Brain microvascular endothelial cell (primary cell): Measurements from ENCODE around the gene KCNJ8.
A peak's percentile ranks its signal among the peaks of the same experiment; 100 is the strongest.

Source experiments
- DNase-seq: peaks from one replicate; pipeline ENCODE4 v3.0.0-alpha.2; 2020
- H3K27ac ChIP-seq: fragments of 250-450 bp; sonication (Bioruptor Pico); 2 replicates; pipeline ENCODE4 v1.5.1; 2020; ENCODE audit warnings: mild to moderate bottlenecking, moderate library complexity
- H3K27me3 ChIP-seq: fragments of 250-450 bp; sonication (Bioruptor Pico); replicated peaks from 2 replicates; pipeline ENCODE4 v1.5.1; 2020; ENCODE audit warnings: mild to moderate bottlenecking
- H3K36me3 ChIP-seq: fragments of 250-450 bp; sonication (Bioruptor Pico); replicated peaks from 2 replicates; pipeline ENCODE4 v1.5.1; 2020; ENCODE audit warnings: mild to moderate bottlenecking
- H3K4me3 ChIP-seq: 2 replicates; pipeline ENCODE4 v1.5.1; 2011; ENCODE audit warnings: low read depth, mild to moderate bottlenecking, control low read depth, low read length, moderate library complexity
- CTCF ChIP-seq: IDR thresholded peaks from 2 replicates; pipeline ENCODE4 v1.5.1; 2011; ENCODE audit warnings: low read depth, mild to moderate bottlenecking, moderate library complexity, low read length, control low read depth, inconsistent platforms; ENCODE audit errors: missing control alignments
- in situ Hi-C: cut with HindIII; loops from 2 replicates; pipeline ENCODE4 v1.10.0; 2017; ENCODE audit warnings: low sequenced_read_pairs, low pct_ligation_motif_present

Gene KCNJ8

GRCh38 chr12:21756699-21757098, 17.8 kb downstream of the KCNJ8 start:
- Histone ChIP-seq H3K27ac (no peak overlapping the region), H3K27me3 (no peaks in the 10 kb centered on the region), H3K4me3 (no peak overlapping the region), H3K36me3 (no peaks in the 10 kb centered on the region)
- no peak for DNase-seq
- no peak for TF ChIP-seq CTCF
- in situ Hi-C loops = no loop called here

GRCh38 chr12:21751517-21751916, 23.0 kb downstream of the KCNJ8 start:
- H3K4me3 ChIP-seq = no peak overlapping the region
- no peaks in the 10 kb centered on the region for H3K36me3 ChIP-seq
- no peak for TF ChIP-seq CTCF
- H3K27ac ChIP-seq = peak overlapping the region; percentile 25
- in situ Hi-C loops = no loop called here
- H3K27me3 ChIP-seq = no peaks in the 10 kb centered on the region
- peak; percentile 79 for DNase-seq

- TF ChIP-seq CTCF = no peak
- H3K27ac ChIP-seq = no peak overlapping the region
- in situ Hi-C loops = no loop called here
- H3K4me3 ChIP-seq = no peak overlapping the region
- DNase-seq = no peak
- no peaks in the 10 kb centered on the region for H3K27me3 ChIP-seq
- H3K36me3 ChIP-seq = no peaks in the 10 kb centered on the region
These were observed 29.2 kb downstream of the KCNJ8 start for GRCh38 chr12:21745258-21745657.

- no peak for DNase-seq
- TF ChIP-seq CTCF = no peak
- in situ Hi-C loops = no loop called here
These were observed 43.4 kb downstream of the KCNJ8 start for GRCh38 chr12:21731144-21731543.

GRCh38 chr12:21725731-21726130, 48.8 kb downstream of the KCNJ8 start:
- H3K4me3 ChIP-seq = no peak overlapping the region
- in situ Hi-C loops = no loop called here
- H3K27ac ChIP-seq = no peak overlapping the region
- TF ChIP-seq CTCF = no peak
- H3K27me3 ChIP-seq = no peaks in the 10 kb centered on the region
- DNase-seq = peak; percentile 1
- no peaks in the 10 kb centered on the region for H3K36me3 ChIP-seq

More at GRCh38 chr12:21731144-21731543, 43.4 kb downstream of the KCNJ8 start:
- H3K27me3 ChIP-seq = no peaks in the 10 kb centered on the region
- H3K27ac ChIP-seq = no peak overlapping the region
- H3K4me3 ChIP-seq = no peak overlapping the region
- H3K36me3 ChIP-seq = no peaks in the 10 kb centered on the region

- no peak for DNase-seq
- Histone ChIP-seq H3K36me3 (no peaks in the 10 kb centered on the region), H3K27ac (no peak overlapping the region), H3K27me3 (no peaks in the 10 kb centered on the region), H3K4me3 (no peak overlapping the region)
- in situ Hi-C loops = no loop called here
- TF ChIP-seq CTCF = no peak
These were observed 55.4 kb downstream of the KCNJ8 start for GRCh38 chr12:21718944-21719650.
